22Rv1 (cell line): Measurements from ENCODE around the gene E2F8.

Source experiments
- ZFX ChIP-seq: fragments of 450-650 bp; IDR thresholded peaks from 2 replicates; pipeline ENCODE4 v1.6.1; 2017; ENCODE audit warnings: antibody characterized with exemption, borderline replicate concordance
- TF ChIP-seq, protein P1 (sequence below): fragments of 450-650 bp; IDR thresholded peaks from 2 replicates; pipeline ENCODE4 v1.5.1; 2017; ENCODE audit warnings: mild to moderate bottlenecking

DNA sequence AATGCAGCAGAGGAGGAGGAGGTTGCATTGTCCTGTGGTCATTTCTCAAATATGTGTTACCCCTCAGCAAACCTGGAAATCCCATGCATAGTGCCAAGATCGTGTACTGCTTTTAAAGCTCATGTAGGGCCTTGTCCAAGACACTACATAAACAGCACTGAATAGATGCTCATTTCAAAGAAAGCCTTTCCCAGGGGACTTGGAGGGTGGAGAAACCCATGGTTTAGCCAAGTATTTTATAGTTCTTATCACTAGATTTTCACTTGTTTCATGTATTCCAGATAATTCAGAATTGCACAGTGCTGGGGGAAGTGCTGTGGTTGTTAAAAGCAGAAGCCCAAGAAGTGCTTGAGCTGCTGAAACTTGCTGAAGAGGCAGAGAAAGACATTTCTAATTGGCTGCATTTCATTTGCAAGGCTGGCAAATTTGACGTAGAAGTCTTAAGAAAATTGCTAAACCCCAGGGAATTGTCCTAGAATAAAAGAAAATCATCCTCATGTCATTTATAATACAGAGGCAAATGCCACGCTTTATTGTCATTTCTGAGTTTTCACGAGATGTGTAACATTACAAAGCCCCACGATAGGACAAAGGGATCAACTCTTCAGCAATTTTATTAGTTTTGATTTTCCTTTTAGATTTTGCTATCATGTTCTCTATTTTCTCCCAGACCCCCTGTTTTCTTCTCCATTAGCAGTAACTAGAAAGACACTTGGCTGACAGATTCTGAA is 59.0 kb downstream of the E2F8 start:
- TF ChIP-seq, protein P1, sequence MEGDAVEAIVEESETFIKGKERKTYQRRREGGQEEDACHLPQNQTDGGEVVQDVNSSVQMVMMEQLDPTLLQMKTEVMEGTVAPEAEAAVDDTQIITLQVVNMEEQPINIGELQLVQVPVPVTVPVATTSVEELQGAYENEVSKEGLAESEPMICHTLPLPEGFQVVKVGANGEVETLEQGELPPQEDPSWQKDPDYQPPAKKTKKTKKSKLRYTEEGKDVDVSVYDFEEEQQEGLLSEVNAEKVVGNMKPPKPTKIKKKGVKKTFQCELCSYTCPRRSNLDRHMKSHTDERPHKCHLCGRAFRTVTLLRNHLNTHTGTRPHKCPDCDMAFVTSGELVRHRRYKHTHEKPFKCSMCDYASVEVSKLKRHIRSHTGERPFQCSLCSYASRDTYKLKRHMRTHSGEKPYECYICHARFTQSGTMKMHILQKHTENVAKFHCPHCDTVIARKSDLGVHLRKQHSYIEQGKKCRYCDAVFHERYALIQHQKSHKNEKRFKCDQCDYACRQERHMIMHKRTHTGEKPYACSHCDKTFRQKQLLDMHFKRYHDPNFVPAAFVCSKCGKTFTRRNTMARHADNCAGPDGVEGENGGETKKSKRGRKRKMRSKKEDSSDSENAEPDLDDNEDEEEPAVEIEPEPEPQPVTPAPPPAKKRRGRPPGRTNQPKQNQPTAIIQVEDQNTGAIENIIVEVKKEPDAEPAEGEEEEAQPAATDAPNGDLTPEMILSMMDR = no peak
- no peak for TF ChIP-seq ZFX
